Mucosa of stomach (tissue), 1 donor: Measurements from ENCODE around the gene VPS26B.

ENCODE experiments used
- H3K27me3 ChIP-seq: one replicate; pipeline ENCODE4 v1.7.0; 2013; ENCODE audit warnings: mild to moderate bottlenecking, low read length; ENCODE audit not compliant: control insufficient read depth, insufficient read depth
- H3K36me3 ChIP-seq: one replicate; pipeline ENCODE4 v1.7.0; 2013; ENCODE audit warnings: low read length; ENCODE audit not compliant: control insufficient read depth, insufficient read depth
- H3K4me1 ChIP-seq: one replicate; pipeline ENCODE4 v1.7.0; 2013; ENCODE audit warnings: mild to moderate bottlenecking, low read length; ENCODE audit not compliant: control insufficient read depth, insufficient read depth
- H3K4me3 ChIP-seq: one replicate; pipeline ENCODE4 v1.7.0; 2013; ENCODE audit warnings: low read length
- H3K9ac ChIP-seq: one replicate; pipeline ENCODE4 v1.7.0; 2013; ENCODE audit warnings: mild to moderate bottlenecking, low read length, moderate library complexity
- H3K9me3 ChIP-seq: one replicate; pipeline ENCODE4 v1.7.0; 2013; ENCODE audit warnings: mild to moderate bottlenecking, low read length, moderate library complexity; ENCODE audit not compliant: control insufficient read depth
- donor health status: Pancreatic carcinoma.

Gene VPS26B

GRCh38 chr11:134236834-134237556 is 12.5 kb downstream of the VPS26B start:
- Histone ChIP-seq H3K36me3 (peaks cover 3% of the 10 kb centered on the region), H3K9me3 (no peaks in the 10 kb centered on the region), H3K9ac (no peak overlapping the region), H3K27me3 (no peaks in the 10 kb centered on the region), H3K4me3 (no peak overlapping the region), H3K4me1 (peaks cover 5% of the 10 kb centered on the region)

DNA sequence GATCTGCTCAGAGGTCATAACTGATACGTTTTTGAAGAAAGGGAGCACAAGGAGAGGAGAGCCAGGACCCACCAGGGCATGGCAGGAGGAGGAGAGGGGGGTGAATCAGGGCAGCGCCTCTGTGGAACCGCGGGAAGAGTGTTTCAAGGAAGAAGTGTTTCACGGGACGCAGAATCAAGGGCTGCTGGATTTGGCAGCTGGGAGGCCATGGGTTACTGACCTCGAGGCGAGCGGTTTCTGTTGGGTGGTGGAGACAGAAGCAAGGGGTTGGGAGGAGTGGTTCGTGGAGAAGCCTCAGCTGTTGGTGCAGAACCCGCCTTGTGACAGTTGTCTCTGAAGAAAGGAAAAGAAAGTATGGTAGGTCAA is 13.1 kb downstream of the VPS26B start:
- no peak overlapping the region for H3K4me3 ChIP-seq
- no peaks in the 10 kb centered on the region for H3K9me3 ChIP-seq
- no peak overlapping the region for H3K9ac ChIP-seq
- peaks cover 2% of the 10 kb centered on the region for H3K4me1 ChIP-seq
- no peaks in the 10 kb centered on the region for H3K27me3 ChIP-seq
- peaks cover 3% of the 10 kb centered on the region for H3K36me3 ChIP-seq

GRCh38 chr11:134238956-134239355 is 14.5 kb downstream of the VPS26B start:
- Histone ChIP-seq H3K4me1 (no peaks in the 10 kb centered on the region), H3K9me3 (no peaks in the 10 kb centered on the region), H3K27me3 (no peaks in the 10 kb centered on the region), H3K4me3 (no peak overlapping the region), H3K9ac (no peak overlapping the region), H3K36me3 (peaks cover 3% of the 10 kb centered on the region)

- H3K27me3 ChIP-seq, result no peaks in the 10 kb centered on the region
- no peak overlapping the region for H3K9ac ChIP-seq
- H3K4me3 ChIP-seq, result no peak overlapping the region
- H3K4me1 ChIP-seq, result no peaks in the 10 kb centered on the region
- no peaks in the 10 kb centered on the region for H3K36me3 ChIP-seq
- H3K9me3 ChIP-seq, result no peaks in the 10 kb centered on the region
Observed at GRCh38 chr11:134240592-134240991, 16.1 kb downstream of the VPS26B start.

DNA sequence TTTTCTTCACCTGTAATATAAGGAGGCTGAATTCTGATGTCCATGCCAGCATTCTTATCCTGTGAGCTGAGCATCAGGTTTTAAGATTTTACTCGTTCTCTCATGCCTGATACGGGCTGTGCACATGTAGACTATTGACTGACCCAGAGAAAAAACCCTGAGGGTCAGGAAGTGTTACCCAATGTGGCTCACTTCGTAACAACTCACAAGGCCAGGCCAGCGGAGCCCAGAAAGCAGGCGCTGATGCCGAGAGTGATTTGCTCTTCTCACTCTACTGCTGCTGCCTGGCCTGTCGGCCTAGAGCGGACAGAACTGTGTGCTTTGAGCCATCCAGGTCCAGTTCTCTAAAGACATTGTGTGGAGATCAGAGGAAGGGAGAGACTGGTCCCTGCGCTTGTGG is 17.9 kb downstream of the VPS26B start:
- H3K9me3 ChIP-seq, result no peaks in the 10 kb centered on the region
- no peak overlapping the region for H3K4me3 ChIP-seq
- no peaks in the 10 kb centered on the region for H3K4me1 ChIP-seq
- H3K27me3 ChIP-seq, result no peaks in the 10 kb centered on the region
- H3K9ac ChIP-seq, result no peak overlapping the region
- H3K36me3 ChIP-seq, result no peaks in the 10 kb centered on the region

DNA sequence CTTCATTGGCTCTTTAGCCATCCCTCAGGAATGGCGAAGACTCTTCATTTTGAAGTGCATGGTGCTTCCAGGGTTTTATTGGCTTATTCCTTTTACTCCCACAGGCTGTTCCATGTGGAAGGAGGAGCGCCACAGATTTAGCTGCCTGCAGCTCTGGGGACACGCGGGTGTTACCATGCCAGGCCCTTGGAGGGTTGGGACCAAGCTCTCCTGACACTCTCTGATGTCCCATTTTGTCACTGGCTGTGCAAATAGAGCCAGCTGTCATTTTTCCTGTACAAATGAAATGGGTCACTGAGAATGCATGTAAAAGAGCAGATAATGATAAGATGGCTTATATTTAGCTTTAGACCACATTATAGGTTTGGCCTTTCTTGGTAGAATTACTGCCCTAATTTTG is 19.4 kb downstream of the VPS26B start:
- no peak overlapping the region for H3K9ac ChIP-seq
- no peaks in the 10 kb centered on the region for H3K9me3 ChIP-seq
- H3K27me3 ChIP-seq, result no peaks in the 10 kb centered on the region
- no peak overlapping the region for H3K4me3 ChIP-seq
- no peaks in the 10 kb centered on the region for H3K36me3 ChIP-seq
- H3K4me1 ChIP-seq, result no peaks in the 10 kb centered on the region

- H3K4me3 ChIP-seq, result no peak overlapping the region
- no peaks in the 10 kb centered on the region for H3K4me1 ChIP-seq
- H3K9me3 ChIP-seq, result no peaks in the 10 kb centered on the region
- H3K9ac ChIP-seq, result no peak overlapping the region
- H3K27me3 ChIP-seq, result no peaks in the 10 kb centered on the region
- H3K36me3 ChIP-seq, result no peaks in the 10 kb centered on the region
Observed at GRCh38 chr11:134244593-134244992, 20.1 kb downstream of the VPS26B start.

DNA sequence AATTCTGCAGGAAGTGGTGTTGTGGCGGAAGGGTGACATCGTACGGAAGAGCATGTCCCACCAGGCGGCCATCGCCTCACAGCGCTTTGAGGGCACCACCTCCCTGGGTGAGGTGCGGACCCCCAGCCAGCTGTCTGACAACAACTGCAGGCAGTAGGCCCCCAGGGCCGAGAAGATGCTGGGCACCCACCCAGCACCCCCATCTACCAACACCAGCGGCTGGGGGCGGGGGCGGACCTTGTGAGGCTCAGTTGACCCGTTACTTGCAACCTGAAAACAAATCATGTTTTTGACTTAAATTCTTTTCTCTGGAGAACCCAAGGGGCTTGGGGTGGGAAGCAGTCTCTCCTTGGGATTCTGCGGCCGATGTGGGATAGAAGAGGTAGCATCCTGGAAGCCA is 21.0 kb downstream of the VPS26B start:
- no peaks in the 10 kb centered on the region for H3K36me3 ChIP-seq
- H3K9me3 ChIP-seq, result no peaks in the 10 kb centered on the region
- no peak overlapping the region for H3K4me3 ChIP-seq
- H3K9ac ChIP-seq, result no peak overlapping the region
- H3K27me3 ChIP-seq, result no peaks in the 10 kb centered on the region
- no peaks in the 10 kb centered on the region for H3K4me1 ChIP-seq

GRCh38 chr11:134246100-134246499 is 21.6 kb downstream of the VPS26B start:
- H3K9ac ChIP-seq, result no peak overlapping the region
- H3K27me3 ChIP-seq, result no peaks in the 10 kb centered on the region
- no peaks in the 10 kb centered on the region for H3K4me1 ChIP-seq
- H3K36me3 ChIP-seq, result no peaks in the 10 kb centered on the region
- no peaks in the 10 kb centered on the region for H3K9me3 ChIP-seq
- H3K4me3 ChIP-seq, result no peak overlapping the region

GRCh38 chr11:134246678-134247077 is 22.2 kb downstream of the VPS26B start:
- H3K27me3 ChIP-seq, result no peaks in the 10 kb centered on the region
- H3K4me3 ChIP-seq, result no peak overlapping the region
- H3K9ac ChIP-seq, result no peak overlapping the region
- peaks cover under 1% of the 10 kb centered on the region for H3K4me1 ChIP-seq
- no peaks in the 10 kb centered on the region for H3K36me3 ChIP-seq
- H3K9me3 ChIP-seq, result no peaks in the 10 kb centered on the region

- H3K9me3 ChIP-seq, result no peaks in the 10 kb centered on the region
- no peaks in the 10 kb centered on the region for H3K36me3 ChIP-seq
- H3K4me3 ChIP-seq, result no peak overlapping the region
- H3K27me3 ChIP-seq, result no peaks in the 10 kb centered on the region
- H3K4me1 ChIP-seq, result peaks cover 8% of the 10 kb centered on the region
- no peak overlapping the region for H3K9ac ChIP-seq
Observed at GRCh38 chr11:134248910-134249480, 24.5 kb downstream of the VPS26B start.

GRCh38 chr11:134250246-134250645 is 25.8 kb downstream of the VPS26B start:
- no peaks in the 10 kb centered on the region for H3K9me3 ChIP-seq
- H3K9ac ChIP-seq, result no peak overlapping the region
- no peak overlapping the region for H3K4me3 ChIP-seq
- H3K36me3 ChIP-seq, result no peaks in the 10 kb centered on the region
- no peaks in the 10 kb centered on the region for H3K27me3 ChIP-seq
- peaks cover 13% of the 10 kb centered on the region for H3K4me1 ChIP-seq
